Left lobe of liver (tissue), 2 donors: Measurements from ENCODE around the gene CIAO1. TPM values are rescaled to one million over a fixed set of nuclear protein-coding genes. Genes with fewer than 3 reads are reported as not detected.

Source experiments
- ATAC-seq: fragments of 200-7000 bp; cut with Tn5 transposase; one replicate; pipeline ENCODE4 v1.9.1; 2020; ENCODE audit warnings: mild to moderate bottlenecking, moderate library complexity
- DNase-seq: peaks from one replicate; pipeline ENCODE4 v3.0.0-alpha.2; 2020; ENCODE audit warnings: low spot score
- total RNA-seq: library from RNA; stranded (reverse); gene quantifications from one replicate; pipeline ENCODE4 v1.2.1, GENCODE V29; 2021
- donor health status: DM: no; HTN: no; CAD: no; lungs with moderate emphysema.
- donor health status: DM: no; HTN: yes; CAD: no.

CIAO1 gene
- total RNA-seq, 1 donor from 2014 or later = 45.0 TPM

DNA sequence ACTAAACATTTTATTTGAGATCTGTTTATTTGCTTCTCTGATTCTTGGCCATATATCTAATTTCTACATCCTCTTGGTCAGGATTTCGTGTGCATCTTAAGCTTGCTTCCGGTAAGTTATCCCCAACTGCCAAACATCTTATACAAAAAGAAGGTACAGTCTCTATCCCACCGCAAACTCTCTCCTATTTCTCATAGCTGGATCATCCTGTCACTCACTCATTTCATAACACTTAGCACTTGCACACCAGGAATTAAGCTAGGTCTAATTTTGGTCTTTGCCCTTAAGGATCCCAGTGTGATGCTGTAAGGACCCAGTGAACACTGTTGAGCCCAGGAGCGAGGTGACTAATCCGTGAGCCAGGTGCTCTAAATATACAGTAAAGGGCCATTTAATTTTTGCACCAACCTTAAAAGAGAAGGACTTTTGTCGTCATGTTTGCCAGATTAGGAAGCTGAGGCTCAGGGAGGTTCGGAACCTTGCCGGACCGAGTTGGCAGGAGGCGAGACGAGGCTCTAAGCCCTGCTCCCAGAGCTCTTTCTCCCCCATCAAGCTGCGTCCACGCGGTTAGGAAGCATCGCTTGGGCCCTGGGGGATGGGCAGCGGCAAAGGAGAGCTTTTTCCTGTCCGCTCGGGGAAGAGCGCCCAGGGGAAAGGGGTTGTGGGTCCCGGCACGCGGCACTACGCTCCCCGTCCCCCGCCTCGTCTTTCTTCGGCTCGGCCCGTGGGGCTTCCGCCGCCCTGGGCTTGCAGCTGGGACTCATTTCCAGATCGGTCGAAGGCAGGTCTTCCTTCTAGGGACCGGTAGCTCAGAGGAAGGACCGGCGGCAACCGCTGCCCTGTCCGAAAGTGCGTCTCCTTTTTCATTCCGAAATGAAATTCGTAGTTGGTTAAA is 55.0 kb downstream of the CIAO1 start:
- DNase-seq (no peak), ATAC-seq (peak; percentile 71)

Other genes with a start within 250 kb of the CIAO1 start
- gene GPAT2, start 231.3 kb upstream of the CIAO1 start, total RNA-seq = 1.3 TPM
- 11.4 TPM for gene ADRA2B, start 149.7 kb upstream of the CIAO1 start, total RNA-seq
- not detected for gene ASTL, start 127.7 kb upstream of the CIAO1 start, total RNA-seq
- 0.98 TPM for gene DUSP2, start 120.8 kb upstream of the CIAO1 start, total RNA-seq
- 67.6 TPM for gene STARD7, start 57.4 kb upstream of the CIAO1 start, total RNA-seq
- 30.6 TPM for gene TMEM127, start 228 bp upstream of the CIAO1 start, total RNA-seq
- 49.7 TPM for gene SNRNP200, start 39.3 kb downstream of the CIAO1 start, total RNA-seq
- gene ITPRIPL1, start 59.1 kb downstream of the CIAO1 start, total RNA-seq = 0.20 TPM
- gene NCAPH, start 69.5 kb downstream of the CIAO1 start, total RNA-seq = 0.58 TPM
- 0.43 TPM for gene NEURL3, start 239.1 kb downstream of the CIAO1 start, total RNA-seq